Renal cortical epithelial cell (primary cell): ENCODE data around the gene ASB15. TPM values are rescaled to one million over a fixed set of nuclear protein-coding genes. Genes with fewer than 3 reads are reported as not detected.

Source experiments
- DNase-seq: peaks from one replicate; pipeline ENCODE4 v3.0.0-alpha.2; 2011; ENCODE audit warnings: low read depth
- total RNA-seq: library from RNA; depleted of rRNA; stranded (reverse); fragments of >200 nt; gene quantifications from 2 replicates; pipeline ENCODE4 v1.2.3, GENCODE V29; 2014

Gene ASB15
- total RNA-seq, 1 donor from 2014 or later = not detected

GRCh38 chr7:123662755-123663154, 61.1 kb downstream of the ASB15 start:
- DNase-seq = no peak

GRCh38 chr7:123663200-123663599, 61.6 kb downstream of the ASB15 start:
- no peak for DNase-seq

DNA sequence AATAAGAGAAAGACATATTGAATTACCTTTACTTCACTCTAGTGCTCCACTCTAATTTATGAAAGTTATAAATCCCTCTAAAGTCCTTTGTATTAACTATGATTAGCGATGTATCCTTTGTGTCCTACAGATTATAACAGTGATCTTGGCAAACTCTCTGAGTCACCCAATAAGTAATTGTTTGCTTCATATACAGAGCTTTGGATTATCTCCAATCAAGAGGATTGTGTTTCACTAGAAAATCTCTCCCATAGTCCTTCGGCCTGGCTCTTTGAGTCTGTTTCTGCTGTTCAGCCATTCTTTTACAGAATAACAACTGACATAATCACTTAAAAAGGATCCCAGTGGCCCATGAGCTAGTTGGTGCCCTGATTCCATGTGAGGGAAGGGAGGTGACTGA, 63.5 kb downstream of the ASB15 start:
- DNase-seq = no peak

- DNase-seq = no peak
Observed at GRCh38 chr7:123665896-123666295, 64.3 kb downstream of the ASB15 start.

GRCh38 chr7:123666492-123666891, 64.9 kb downstream of the ASB15 start:
- DNase-seq = no peak

DNA sequence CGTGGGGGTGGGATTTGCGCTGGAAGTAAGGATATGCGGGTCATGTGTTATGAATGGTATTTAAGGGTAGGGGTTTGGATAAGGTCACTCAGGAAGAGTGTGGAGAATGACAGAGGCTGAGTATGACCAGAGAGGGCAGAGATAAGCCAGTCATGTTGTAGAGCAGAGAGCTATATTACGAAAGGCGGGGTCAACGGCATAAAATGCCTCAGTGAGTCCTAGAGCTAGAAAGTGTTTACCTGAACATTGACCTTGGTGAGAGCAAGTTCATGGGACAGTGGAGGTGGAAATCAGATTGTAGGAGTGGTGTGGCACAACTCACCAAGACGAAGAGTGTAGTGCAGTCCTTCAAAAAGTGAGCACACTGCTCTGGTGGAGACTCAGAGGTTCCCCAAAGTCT, 67.9 kb downstream of the ASB15 start:
- no peak for DNase-seq

GRCh38 chr7:123673137-123673732, 71.6 kb downstream of the ASB15 start:
- DNase-seq = no peak

GRCh38 chr7:123673752-123674398, 72.3 kb downstream of the ASB15 start:
- no peak for DNase-seq

DNA sequence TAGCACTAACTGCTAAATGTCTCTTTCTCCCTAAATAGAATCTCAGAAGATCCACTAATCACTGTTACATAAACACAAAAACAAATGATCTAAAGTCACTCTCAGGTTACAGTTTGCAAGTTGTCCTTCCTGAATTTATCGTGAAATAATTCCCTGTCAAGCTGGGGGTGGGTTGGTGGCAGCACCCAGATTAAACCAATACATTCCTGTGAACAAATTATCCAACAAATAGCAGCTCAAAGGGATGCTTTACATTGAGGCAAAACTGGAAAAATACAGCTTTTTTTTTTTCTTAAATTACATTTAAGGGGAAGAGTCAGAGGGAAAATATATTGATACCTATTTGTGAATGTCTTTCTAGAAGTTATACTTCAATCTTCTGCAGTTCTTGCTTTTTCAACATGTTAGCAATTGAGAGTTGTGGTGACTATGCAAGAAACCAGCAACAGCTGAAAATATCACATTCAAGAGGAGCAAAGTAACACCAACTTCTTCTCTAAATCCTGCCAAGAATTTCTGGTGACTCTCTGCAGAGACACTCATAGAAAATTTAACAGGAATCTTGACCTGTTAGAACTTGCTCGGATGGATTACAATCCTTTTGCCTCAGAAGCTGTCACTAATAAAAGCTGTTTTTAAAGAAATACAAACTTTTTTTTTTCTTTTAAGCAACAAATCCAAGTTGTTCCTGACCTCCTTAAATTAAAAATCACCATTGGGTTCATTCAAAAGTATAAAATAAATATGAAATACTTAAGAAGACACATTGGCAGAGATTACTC, 73.0 kb downstream of the ASB15 start:
- DNase-seq = no peak

DNA sequence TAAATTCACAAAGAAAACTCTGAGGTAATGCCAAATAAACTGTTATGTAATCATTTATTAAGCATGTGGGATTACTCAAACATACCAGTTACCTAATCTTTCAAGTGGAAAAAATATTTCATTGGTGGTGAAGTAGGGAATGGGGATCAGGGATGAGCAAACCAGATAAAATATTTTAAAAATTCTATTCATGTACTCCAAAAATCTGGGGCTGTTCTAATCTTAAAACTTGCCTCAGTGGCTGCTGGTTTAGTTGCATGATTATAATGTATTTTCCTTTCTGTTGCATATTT, 73.5 kb downstream of the ASB15 start:
- peak; percentile 36 for DNase-seq

GRCh38 chr7:123677061-123677715, 75.6 kb downstream of the ASB15 start:
- no peak for DNase-seq

- DNase-seq = no peak
Observed at GRCh38 chr7:123679614-123680013, 78.0 kb downstream of the ASB15 start.

DNA sequence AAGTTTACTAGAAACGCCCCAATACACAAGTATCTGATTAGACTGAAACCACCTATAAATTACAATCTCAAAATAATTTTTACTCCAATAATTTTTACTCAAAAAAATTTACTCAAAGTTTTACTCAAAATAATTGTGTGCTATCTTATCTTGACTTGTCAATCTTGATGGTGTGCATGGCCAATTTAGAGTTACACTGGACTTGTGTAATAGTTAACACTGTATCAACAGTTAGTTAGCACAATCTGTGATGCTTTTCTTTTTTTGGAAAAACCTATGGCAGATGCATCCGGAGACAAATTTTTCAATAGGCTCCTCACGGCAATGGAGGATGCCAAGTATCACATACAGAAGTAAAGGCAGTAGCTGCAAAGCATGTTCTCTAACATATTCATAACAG, 79.0 kb downstream of the ASB15 start:
- DNase-seq = no peak

- DNase-seq = no peak
Observed at GRCh38 chr7:123681561-123681960, 79.9 kb downstream of the ASB15 start.

DNA sequence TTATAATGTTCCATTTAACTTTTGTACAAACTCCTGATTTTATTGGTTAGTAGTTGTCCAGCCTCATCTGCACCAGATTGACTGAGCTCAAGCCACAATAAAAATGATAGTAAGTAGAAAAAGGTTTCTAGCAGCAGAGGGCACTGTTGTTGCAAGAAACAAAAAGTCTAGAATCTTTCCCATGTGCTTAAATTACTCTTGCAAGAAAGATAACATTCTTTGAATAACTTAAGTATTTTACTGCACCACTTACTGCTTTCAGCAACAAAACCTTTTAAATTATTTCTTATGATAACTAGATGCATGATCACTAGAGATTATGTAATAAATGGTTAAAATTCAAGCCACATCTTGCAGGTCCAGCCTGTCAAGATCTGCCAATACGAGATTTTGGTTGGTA, 81.1 kb downstream of the ASB15 start:
- DNase-seq = peak; percentile 82

GRCh38 chr7:123687161-123687560, 85.5 kb downstream of the ASB15 start:
- no peak for DNase-seq

- DNase-seq = no peak
Observed at GRCh38 chr7:123687727-123688126, 86.1 kb downstream of the ASB15 start.

Other genes starting within 250 kb of the ASB15 start
- 0.69 and 5.5 TPM in 2 replicates for gene IQUB, start 67.2 kb upstream of the ASB15 start, total RNA-seq
- 38.9 and 58.4 TPM in 2 replicates for gene NDUFA5, start 44.0 kb upstream of the ASB15 start, total RNA-seq
- not detected in 2 replicates for gene LMOD2, start 54.0 kb downstream of the ASB15 start, total RNA-seq
- 14.9 and 32.5 TPM in 2 replicates for gene WASL, start 147.2 kb downstream of the ASB15 start, total RNA-seq
- not detected in 2 replicates for gene HYAL4, start 243.3 kb downstream of the ASB15 start, total RNA-seq